Caki2 (cell line): Measurements from ENCODE around the gene LTF. TPM values are rescaled to one million over a fixed set of nuclear protein-coding genes. Genes with fewer than 3 reads are reported as not detected.
"Not testable (repeated sequence)": the region's sequence is repeated elsewhere in the genome, so short reads cannot be mapped to it uniquely, and the experiment has no call there.

Experiments
- DNase-seq: peaks from one replicate; pipeline ENCODE4 v3.0.0-alpha.2; 2015; ENCODE audit warnings: low read depth
- in situ Hi-C: cut with HindIII; loops from 2 replicates; pipeline ENCODE4 v1.10.0; 2016; ENCODE audit warnings: low sequenced_read_pairs, low pct_unique_long_range_greater_than_20kb, mixed read lengths
- total RNA-seq: library from RNA; depleted of rRNA; stranded (reverse); fragments of >200 nt; shearing (Covaris generic); gene quantifications from 2 replicates; pipeline ENCODE4 v1.2.3, GENCODE V29; 2014; ENCODE audit warnings: low replicate concordance

LTF gene
- total RNA-seq, 1 experiment from 2014 or later, result not detected

GRCh38 chr3:46454209-46454595 lies 10.5 kb downstream of the LTF start:
- no peak for DNase-seq
- in situ Hi-C loops, result no loop called here

GRCh38 chr3:46453526-46454208 lies 11.0 kb downstream of the LTF start:
- in situ Hi-C loops, result no loop called here

GRCh38 chr3:46449755-46450552 lies 14.8 kb downstream of the LTF start:
- no peak for DNase-seq

More at GRCh38 chr3:46453526-46454208, 11.0 kb downstream of the LTF start:
- no peak for DNase-seq

GRCh38 chr3:46448721-46449120 lies 16.0 kb downstream of the LTF start:
- in situ Hi-C loops, result no loop called here
- no peak for DNase-seq

More at GRCh38 chr3:46449755-46450552, 14.8 kb downstream of the LTF start:
- in situ Hi-C loops, result no loop called here

- in situ Hi-C loops, result no loop called here
These were observed 17.3 kb downstream of the LTF start for GRCh38 chr3:46447228-46447985.

GRCh38 chr3:46442576-46443530 lies 21.9 kb downstream of the LTF start:
- in situ Hi-C loops, result no loop called here
- DNase-seq, result no peak

More at GRCh38 chr3:46447228-46447985, 17.3 kb downstream of the LTF start:
- no peak for DNase-seq

GRCh38 chr3:46440531-46441294 lies 24.0 kb downstream of the LTF start:
- no peak for DNase-seq
- in situ Hi-C loops, result no loop called here

- no peak for DNase-seq
- in situ Hi-C loops, result no loop called here
These were observed 25.9 kb downstream of the LTF start for GRCh38 chr3:46438831-46439230.

GRCh38 chr3:46435081-46435726 lies 29.5 kb downstream of the LTF start:
- in situ Hi-C loops, result no loop called here
- DNase-seq, result no peak

- in situ Hi-C loops, result no loop called here
- DNase-seq, result no peak
These were observed 30.9 kb downstream of the LTF start for GRCh38 chr3:46433841-46434240.

GRCh38 chr3:46433118-46433517 lies 31.6 kb downstream of the LTF start:
- DNase-seq, in situ Hi-C loops: not testable (repeated sequence)

GRCh38 chr3:46431905-46432304 lies 32.8 kb downstream of the LTF start:
- in situ Hi-C loops, DNase-seq: not testable (repeated sequence)

GRCh38 chr3:46430879-46431278 lies 33.8 kb downstream of the LTF start:
- DNase-seq, in situ Hi-C loops: not testable (repeated sequence)

GRCh38 chr3:46429671-46430070 lies 35.0 kb downstream of the LTF start:
- DNase-seq, result no peak
- in situ Hi-C loops, result no loop called here

GRCh38 chr3:46429250-46429649 lies 35.5 kb downstream of the LTF start:
- in situ Hi-C loops, result no loop called here
- no peak for DNase-seq

GRCh38 chr3:46427916-46428833 lies 36.5 kb downstream of the LTF start:
- in situ Hi-C loops, result no loop called here
- no peak for DNase-seq
